KMS-11 (cell line): ENCODE results near the gene RRN3.
"Not testable (repeated sequence)": the region's sequence is repeated elsewhere in the genome, so short reads cannot be mapped to it uniquely, and the experiment has no call there.

Experiments used
- H2AFZ ChIP-seq: fragments of 200-600 bp; sonication (generic); 2 replicates; pipeline ENCODE4 v1.6.1; 2016; ENCODE audit warnings: antibody characterized with exemption, mixed run types, low read depth
- H3K27ac ChIP-seq: fragments of 200-600 bp; sonication (generic); 2 replicates; pipeline ENCODE4 v1.6.1; 2016; ENCODE audit warnings: mild to moderate bottlenecking, mixed run types
- H3K27me3 ChIP-seq: fragments of 200-600 bp; sonication (generic); 2 replicates; pipeline ENCODE4 v1.6.1; 2017; ENCODE audit warnings: mild to moderate bottlenecking, low read depth, mixed run types, moderate library complexity; ENCODE audit not compliant: insufficient read depth
- H3K36me3 ChIP-seq: fragments of 200-600 bp; sonication (generic); 2 replicates; pipeline ENCODE4 v1.6.1; 2017; ENCODE audit warnings: mild to moderate bottlenecking, mixed run types; ENCODE audit not compliant: insufficient read depth
- H3K4me1 ChIP-seq: fragments of 200-600 bp; sonication (generic); 2 replicates; pipeline ENCODE4 v1.6.1; 2016; ENCODE audit warnings: mild to moderate bottlenecking, low read depth, mixed run types; ENCODE audit not compliant: poor library complexity, severe bottlenecking
- H3K4me2 ChIP-seq: fragments of 200-600 bp; sonication (generic); 2 replicates; pipeline ENCODE4 v1.7.0; 2016; ENCODE audit warnings: mild to moderate bottlenecking, mixed run types
- H3K4me3 ChIP-seq: fragments of 200-600 bp; sonication (generic); IDR thresholded peaks from 2 replicates; pipeline ENCODE4 v1.6.1; 2017; ENCODE audit warnings: low read depth, low read length, mixed read lengths; ENCODE audit not compliant: insufficient read depth
- H3K79me2 ChIP-seq: fragments of 200-600 bp; sonication (generic); 2 replicates; pipeline ENCODE4 v1.6.1; 2016; ENCODE audit warnings: low read depth, mixed run types; ENCODE audit not compliant: insufficient read depth
- H3K9ac ChIP-seq: fragments of 200-600 bp; sonication (generic); 2 replicates; pipeline ENCODE4 v1.6.1; 2016; ENCODE audit warnings: mild to moderate bottlenecking, mixed run types
- H4K20me1 ChIP-seq: fragments of 200-600 bp; sonication (generic); 2 replicates; pipeline ENCODE4 v1.6.1; 2016; ENCODE audit warnings: mild to moderate bottlenecking, mixed run types; ENCODE audit not compliant: insufficient read depth

The RRN3 gene

GRCh38 chr16:15099366-15099909 lies 5.4 kb upstream of the RRN3 start:
- H3K4me1 ChIP-seq, H3K9ac ChIP-seq, H3K27me3 ChIP-seq, H2AFZ ChIP-seq, H3K4me2 ChIP-seq, H3K4me3 ChIP-seq, H3K79me2 ChIP-seq, H3K36me3 ChIP-seq, H3K27ac ChIP-seq, H4K20me1 ChIP-seq: not testable (repeated sequence)

- Histone ChIP-seq H3K79me2 (peaks cover 16% of the 10 kb centered on the region), H3K4me1 (peaks cover 12% of the 10 kb centered on the region)
- H2AFZ ChIP-seq, H4K20me1 ChIP-seq, H3K36me3 ChIP-seq, H3K4me3 ChIP-seq, H3K27ac ChIP-seq, H3K9ac ChIP-seq, H3K27me3 ChIP-seq, H3K4me2 ChIP-seq: not testable (repeated sequence)
Observed at GRCh38 chr16:15096583-15096972, 2.5 kb upstream of the RRN3 start.

DNA sequence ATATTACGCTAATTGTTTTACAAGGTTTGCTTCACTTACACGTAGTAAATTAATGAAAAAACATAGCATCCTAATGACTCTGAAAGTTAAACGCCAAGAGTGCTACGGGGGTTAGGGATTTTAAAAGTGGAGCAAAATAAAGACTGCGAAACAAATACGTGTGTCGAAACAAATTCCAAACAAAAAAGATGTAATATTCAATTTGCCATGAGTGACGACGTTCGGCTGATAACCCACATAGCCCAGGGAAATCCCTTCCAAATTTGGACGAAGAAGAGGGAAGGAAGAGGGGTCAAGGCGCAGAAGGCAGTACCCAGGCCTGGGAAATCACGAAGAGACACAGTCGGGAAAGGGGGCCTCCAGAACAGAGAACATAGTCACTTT lies 509 bp downstream of the RRN3 start:
- not testable (repeated sequence) for H3K4me3 ChIP-seq, H3K27me3 ChIP-seq, H4K20me1 ChIP-seq
- H3K79me2 ChIP-seq = peaks cover 16% of the 10 kb centered on the region
- peak overlapping the region; percentile 13; the same call in 1 of the 2 replicates for H3K27ac ChIP-seq
- peak overlapping the region; percentile 44; the same call in 1 of the 2 replicates for H3K9ac ChIP-seq
- peaks cover 10% of the 10 kb centered on the region; the same call in 1 of the 2 replicates for H3K36me3 ChIP-seq
- peak overlapping the region; percentile 94 for H3K4me2 ChIP-seq
- H3K4me1 ChIP-seq = peaks cover 12% of the 10 kb centered on the region
- peak overlapping the region; percentile 93; the same call in 1 of the 2 replicates for H2AFZ ChIP-seq

DNA sequence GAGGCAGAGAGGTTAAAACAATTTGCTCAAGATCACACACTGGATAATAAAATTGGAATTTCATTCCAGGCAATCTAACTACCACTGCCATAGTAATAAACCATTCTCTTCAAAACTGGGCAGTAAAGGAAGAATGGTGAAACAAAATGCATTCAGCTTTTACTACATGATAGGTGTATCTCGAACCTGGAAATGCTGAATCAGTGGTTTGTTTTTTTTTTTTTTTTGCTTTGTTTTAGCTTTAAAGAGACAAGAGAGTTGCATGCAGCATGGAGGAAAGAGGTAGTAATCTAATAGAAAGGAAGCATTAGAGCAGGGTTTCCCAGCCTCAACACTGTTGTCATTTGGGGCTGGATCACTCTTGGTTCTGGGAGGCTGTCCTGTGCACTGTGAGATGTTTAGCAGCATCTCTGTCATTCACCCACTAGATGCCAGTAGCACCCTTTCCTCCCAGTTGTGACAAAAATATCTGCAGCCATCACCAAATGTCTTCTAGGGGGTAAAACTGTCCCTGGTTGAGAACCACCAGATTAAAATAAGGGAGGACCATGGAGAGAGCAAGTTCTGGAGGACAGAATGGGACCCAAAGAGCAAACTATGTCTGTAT lies 3.3 kb downstream of the RRN3 start:
- H3K9ac ChIP-seq, H2AFZ ChIP-seq, H3K27ac ChIP-seq, H4K20me1 ChIP-seq, H3K27me3 ChIP-seq, H3K4me2 ChIP-seq, H3K4me3 ChIP-seq: not testable (repeated sequence)
- peaks cover 20% of the 10 kb centered on the region for H3K79me2 ChIP-seq
- H3K4me1 ChIP-seq = peaks cover 12% of the 10 kb centered on the region
- peaks cover 10% of the 10 kb centered on the region; the same call in 1 of the 2 replicates for H3K36me3 ChIP-seq

DNA sequence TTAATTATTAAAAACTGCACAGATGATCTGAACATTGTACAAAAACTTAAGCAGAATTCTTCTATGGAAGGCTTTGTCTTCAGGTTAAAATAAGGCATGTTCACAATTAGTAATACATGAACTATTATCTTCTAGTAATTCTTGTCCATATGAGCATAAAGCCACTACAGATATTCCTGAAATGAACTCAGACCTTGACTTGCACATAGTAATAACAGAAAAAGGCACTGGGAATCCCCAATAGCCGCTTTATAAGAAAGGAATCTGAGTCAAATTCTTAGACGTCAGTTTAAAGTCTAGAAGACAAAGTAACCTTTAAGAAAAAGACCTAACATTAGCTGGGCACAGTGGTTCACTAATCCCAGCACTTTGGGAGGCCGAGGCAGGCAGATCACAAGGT lies 11.3 kb downstream of the RRN3 start:
- not testable (repeated sequence) for H3K4me1 ChIP-seq, H3K79me2 ChIP-seq, H3K27me3 ChIP-seq, H3K36me3 ChIP-seq, H3K9ac ChIP-seq, H3K4me3 ChIP-seq, H3K27ac ChIP-seq, H3K4me2 ChIP-seq, H2AFZ ChIP-seq, H4K20me1 ChIP-seq

DNA sequence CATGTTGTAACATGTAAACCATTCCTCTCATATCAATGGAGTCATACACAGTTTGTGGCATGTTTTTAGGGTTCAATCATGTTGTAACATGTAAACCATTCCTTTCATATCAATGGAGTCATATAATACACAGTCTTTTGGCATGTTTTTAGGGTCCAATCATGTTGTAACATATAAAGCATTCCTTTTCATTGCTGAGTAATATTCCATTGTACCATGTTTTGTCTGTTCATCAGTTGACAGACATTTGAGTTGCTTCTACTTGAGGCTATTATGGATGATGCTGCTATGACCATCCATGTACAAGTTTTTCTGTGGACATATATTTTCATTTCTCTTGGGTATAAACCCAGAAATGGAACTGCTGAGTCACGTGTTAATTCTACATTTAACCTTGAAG lies 13.2 kb downstream of the RRN3 start:
- not testable (repeated sequence) for H3K79me2 ChIP-seq, H3K4me3 ChIP-seq, H2AFZ ChIP-seq, H3K9ac ChIP-seq, H3K36me3 ChIP-seq, H3K4me2 ChIP-seq, H3K4me1 ChIP-seq, H3K27me3 ChIP-seq, H4K20me1 ChIP-seq, H3K27ac ChIP-seq

GRCh38 chr16:15076161-15076560 lies 17.9 kb downstream of the RRN3 start:
- not testable (repeated sequence) for H4K20me1 ChIP-seq, H3K27ac ChIP-seq, H3K79me2 ChIP-seq, H2AFZ ChIP-seq, H3K4me1 ChIP-seq, H3K36me3 ChIP-seq, H3K9ac ChIP-seq, H3K4me3 ChIP-seq, H3K27me3 ChIP-seq, H3K4me2 ChIP-seq
